MM.1S (cell line): ENCODE data around the gene YOD1.

Experiments used
- DNase-seq: peaks from one replicate; pipeline ENCODE4 v3.0.0-alpha.2; 2015
- H2AFZ ChIP-seq: fragments of 300-600 bp; sonication (generic); 2 replicates; pipeline ENCODE4 v1.6.0; 2016; ENCODE audit warnings: antibody characterized with exemption, low read length
- H3F3A ChIP-seq: fragments of 300-600 bp; sonication (generic); 2 replicates; pipeline ENCODE4 v1.6.1; 2016; ENCODE audit warnings: mild to moderate bottlenecking, antibody characterized with exemption, low read length, moderate library complexity, mixed read lengths; ENCODE audit not compliant: insufficient read depth
- H3K27ac ChIP-seq: fragments of 300-600 bp; sonication (generic); 2 replicates; pipeline ENCODE4 v1.5.1; 2016; ENCODE audit warnings: mild to moderate bottlenecking, low read length
- H3K27me3 ChIP-seq: fragments of 300-600 bp; sonication (generic); replicated peaks from 2 replicates; pipeline ENCODE4 v1.6.0; 2016; ENCODE audit warnings: low read length; ENCODE audit not compliant: insufficient read depth
- H3K36me3 ChIP-seq: fragments of 300-600 bp; sonication (generic); replicated peaks from 2 replicates; pipeline ENCODE4 v1.6.1; 2016; ENCODE audit warnings: mild to moderate bottlenecking, low read length, mixed read lengths; ENCODE audit not compliant: insufficient read depth
- H3K4me1 ChIP-seq: fragments of 300-600 bp; sonication (generic); 2 replicates; pipeline ENCODE4 v1.6.1; 2016; ENCODE audit warnings: low read length, mixed read lengths
- H3K4me2 ChIP-seq: fragments of 300-600 bp; sonication (generic); 2 replicates; pipeline ENCODE4 v1.6.0; 2016; ENCODE audit warnings: low read depth, low read length
- H3K4me3 ChIP-seq: fragments of 300-600 bp; sonication (generic); 2 replicates; pipeline ENCODE4 v1.5.1; 2016; ENCODE audit warnings: low read length, mixed read lengths
- H3K79me2 ChIP-seq: fragments of 300-600 bp; sonication (generic); 2 replicates; pipeline ENCODE4 v1.6.1; 2016; ENCODE audit warnings: mixed run types, low read length, mixed read lengths
- H3K9ac ChIP-seq: fragments of 300-600 bp; sonication (generic); 2 replicates; pipeline ENCODE4 v1.6.1; 2016; ENCODE audit warnings: low read length, mixed read lengths
- H3K9me2 ChIP-seq: fragments of 300-600 bp; sonication (generic); replicated peaks from 2 replicates; pipeline ENCODE4 v1.6.1; 2016; ENCODE audit warnings: mild to moderate bottlenecking, low read length, mixed read lengths; ENCODE audit not compliant: insufficient read depth
- H3K9me3 ChIP-seq: fragments of 300-600 bp; sonication (generic); replicated peaks from 2 replicates; pipeline ENCODE4 v1.6.1; 2016; ENCODE audit warnings: mild to moderate bottlenecking, low read length, mixed read lengths; ENCODE audit not compliant: insufficient read depth
- H4K20me1 ChIP-seq: fragments of 300-600 bp; sonication (generic); 2 replicates; pipeline ENCODE4 v1.6.1; 2016; ENCODE audit warnings: mild to moderate bottlenecking, low read length, moderate library complexity, mixed read lengths; ENCODE audit not compliant: insufficient read depth
- CTCF ChIP-seq: fragments of 300-600 bp; sonication (generic); IDR thresholded peaks from 2 replicates; pipeline ENCODE4 v1.5.1; 2016; ENCODE audit warnings: antibody characterized with exemption, low read length, mixed read lengths
- EZH2 ChIP-seq: fragments of 300-600 bp; sonication (generic); optimal IDR thresholded peaks from 2 replicates; pipeline ENCODE3; 2017; ENCODE audit warnings: low read depth, mild to moderate bottlenecking, antibody characterized with exemption, low read length, mixed read lengths
- EZH2phosphoT487 ChIP-seq: fragments of 300-600 bp; sonication (generic); IDR thresholded peaks from 2 replicates; pipeline ENCODE4 v1.6.1; 2018; ENCODE audit warnings: antibody characterized with exemption, low read length

Gene YOD1

GRCh38 chr1:207028884-207029650 is 21.9 kb downstream of the YOD1 start:
- Histone ChIP-seq H3K4me2 (no peak overlapping the region), H3K27ac (no peak overlapping the region), H3K36me3 (no peaks in the 10 kb centered on the region), H3F3A (peaks cover 11% of the 10 kb centered on the region; the same call in 1 of the 2 replicates), H3K9ac (no peak overlapping the region), H3K4me3 (no peak overlapping the region), H4K20me1 (peaks cover 4% of the 10 kb centered on the region; the same call in 1 of the 2 replicates), H3K79me2 (no peaks in the 10 kb centered on the region), H3K9me2 (no peaks in the 10 kb centered on the region), H3K4me1 (peaks cover 6% of the 10 kb centered on the region; the same call in 1 of the 2 replicates), H2AFZ (no peak overlapping the region), H3K9me3 (no peaks in the 10 kb centered on the region), H3K27me3 (peaks cover 74% of the 10 kb centered on the region)
- no peak for DNase-seq
- TF ChIP-seq EZH2 (no peak), EZH2phosphoT487 (no peak), CTCF (no peak)

GRCh38 chr1:207027921-207028320 is 23.1 kb downstream of the YOD1 start:
- no peak overlapping the region for H3K4me2 ChIP-seq
- no peak for TF ChIP-seq EZH2
- TF ChIP-seq CTCF, result no peak
- TF ChIP-seq EZH2phosphoT487, result no peak
- H3K9me2 ChIP-seq, result no peaks in the 10 kb centered on the region
- H3K27ac ChIP-seq, result no peak overlapping the region
- H3K4me1 ChIP-seq, result peaks cover 6% of the 10 kb centered on the region; the same call in 1 of the 2 replicates
- H3K36me3 ChIP-seq, result no peaks in the 10 kb centered on the region
- H4K20me1 ChIP-seq, result peaks cover 4% of the 10 kb centered on the region; the same call in 1 of the 2 replicates
- H3F3A ChIP-seq, result peaks cover 11% of the 10 kb centered on the region; the same call in 1 of the 2 replicates
- peaks cover 65% of the 10 kb centered on the region for H3K27me3 ChIP-seq
- no peak for DNase-seq
- H3K4me3 ChIP-seq, result no peak overlapping the region
- no peaks in the 10 kb centered on the region for H3K79me2 ChIP-seq
- H3K9ac ChIP-seq, result no peak overlapping the region
- H2AFZ ChIP-seq, result no peak overlapping the region
- H3K9me3 ChIP-seq, result no peaks in the 10 kb centered on the region

- Histone ChIP-seq H4K20me1 (peaks cover 4% of the 10 kb centered on the region; the same call in 1 of the 2 replicates), H3K9me2 (no peaks in the 10 kb centered on the region), H3K4me2 (no peak overlapping the region), H3F3A (peaks cover 11% of the 10 kb centered on the region; the same call in 1 of the 2 replicates), H3K79me2 (no peaks in the 10 kb centered on the region), H3K4me1 (peaks cover 6% of the 10 kb centered on the region; the same call in 1 of the 2 replicates), H3K36me3 (no peaks in the 10 kb centered on the region), H3K4me3 (no peak overlapping the region), H3K27me3 (peaks cover 59% of the 10 kb centered on the region), H2AFZ (no peak overlapping the region), H3K27ac (no peak overlapping the region), H3K9ac (no peak overlapping the region), H3K9me3 (no peaks in the 10 kb centered on the region)
- no peak for DNase-seq
- TF ChIP-seq EZH2 (no peak), CTCF (no peak), EZH2phosphoT487 (no peak)
Observed at GRCh38 chr1:207027206-207027777, 23.7 kb downstream of the YOD1 start.
